Activated CD4-positive, alpha-beta T cell treated with anti-CD3 and anti-CD28 coated beads, Interleukin-2, Interleukin-6, amounts not matched to agents 100 ng/mL and 50 ng/mL, durations not matched to agents 16 hours and 8 hours (primary cell): ENCODE measurements around the gene GIGYF2.

Source experiments
- DNase-seq: peaks from one replicate; pipeline ENCODE4 v3.0.0-alpha.2; 2020

Gene GIGYF2

GRCh38 chr2:232884001-232884421 lies 186.9 kb downstream of the GIGYF2 start:
- DNase-seq = no peak

- no peak for DNase-seq
These were observed 187.6 kb downstream of the GIGYF2 start for GRCh38 chr2:232884549-232885263.

GRCh38 chr2:232885264-232885961 lies 188.3 kb downstream of the GIGYF2 start:
- DNase-seq = no peak

GRCh38 chr2:232886176-232886575 lies 189.0 kb downstream of the GIGYF2 start:
- no peak for DNase-seq

- DNase-seq = no peak
These were observed 189.5 kb downstream of the GIGYF2 start for GRCh38 chr2:232886632-232887031.

GRCh38 chr2:232887171-232887850 lies 190.2 kb downstream of the GIGYF2 start:
- DNase-seq = no peak

GRCh38 chr2:232888099-232888836 lies 191.1 kb downstream of the GIGYF2 start:
- no peak for DNase-seq

- DNase-seq = no peak
These were observed 191.9 kb downstream of the GIGYF2 start for GRCh38 chr2:232888839-232889529.

- DNase-seq = no peak
These were observed 192.8 kb downstream of the GIGYF2 start for GRCh38 chr2:232889876-232890401.

- DNase-seq = no peak
These were observed 193.4 kb downstream of the GIGYF2 start for GRCh38 chr2:232890536-232890895.

- no peak for DNase-seq
These were observed 193.9 kb downstream of the GIGYF2 start for GRCh38 chr2:232890896-232891601.

- no peak for DNase-seq
These were observed 194.5 kb downstream of the GIGYF2 start for GRCh38 chr2:232891621-232892071.

- no peak for DNase-seq
These were observed 195.1 kb downstream of the GIGYF2 start for GRCh38 chr2:232892221-232892620.

- no peak for DNase-seq
These were observed 195.7 kb downstream of the GIGYF2 start for GRCh38 chr2:232892843-232893242.

GRCh38 chr2:232893834-232894233 lies 196.7 kb downstream of the GIGYF2 start:
- no peak for DNase-seq

GRCh38 chr2:232894251-232894650 lies 197.1 kb downstream of the GIGYF2 start:
- no peak for DNase-seq

GRCh38 chr2:232894746-232895145 lies 197.6 kb downstream of the GIGYF2 start:
- no peak for DNase-seq

- DNase-seq = no peak
These were observed 199.0 kb downstream of the GIGYF2 start for GRCh38 chr2:232896111-232896510.

- no peak for DNase-seq
These were observed 199.8 kb downstream of the GIGYF2 start for GRCh38 chr2:232896720-232897597.

GRCh38 chr2:232897598-232898408 lies 200.7 kb downstream of the GIGYF2 start:
- DNase-seq = peak; percentile 28
